Fibroblast of the aortic adventitia (primary cell): ENCODE results near the gene GP1BA. TPM values are rescaled to one million over a fixed set of nuclear protein-coding genes. Genes with fewer than 3 reads are reported as not detected.

Experiments
- DNase-seq: peaks from one replicate; pipeline ENCODE4 v3.0.0-alpha.2; 2010; ENCODE audit warnings: low read depth
- H3K4me3 ChIP-seq: 2 replicates; pipeline ENCODE4 v1.5.1; 2011; ENCODE audit warnings: low read depth, mild to moderate bottlenecking, control low read depth, low read length, moderate library complexity
- CTCF ChIP-seq: IDR thresholded peaks from 2 replicates; pipeline ENCODE4 v1.5.1; 2011; ENCODE audit warnings: mild to moderate bottlenecking, low read length, control low read depth, inconsistent platforms; ENCODE audit not compliant: insufficient read depth
- total RNA-seq: library from RNA; depleted of rRNA; stranded (reverse); fragments of >200 nt; gene quantifications from 2 replicates; pipeline ENCODE4 v1.2.3, GENCODE V29; 2012; ENCODE audit warnings: low replicate concordance

Gene GP1BA
- total RNA-seq, 1 donor: not detected

GRCh38 chr17:4897785-4898184 lies 34.3 kb upstream of the GP1BA start:
- DNase-seq: no peak
- no peak overlapping the region for H3K4me3 ChIP-seq
- TF ChIP-seq CTCF: no peak

GRCh38 chr17:4898351-4898750 lies 33.7 kb upstream of the GP1BA start:
- no peak overlapping the region for H3K4me3 ChIP-seq
- no peak for TF ChIP-seq CTCF
- DNase-seq: no peak

GRCh38 chr17:4898927-4899326 lies 33.1 kb upstream of the GP1BA start:
- H3K4me3 ChIP-seq: peak overlapping the region; percentile 63
- TF ChIP-seq CTCF: no peak

GRCh38 chr17:4899341-4900230 lies 32.5 kb upstream of the GP1BA start, which contains the start of gene C17orf107:
Gene C17orf107, plus strand, starts transcription at chr17:4899536. Its CDS starts 227 bp downstream, at chr17:4899763.
- H3K4me3 ChIP-seq: peak within 1 kb of the TSS; percentile 63
- DNase-seq: peak; percentile 68
- no peak for TF ChIP-seq CTCF

More at GRCh38 chr17:4898927-4899326, 33.1 kb upstream of the GP1BA start:
- no peak for DNase-seq

- H3K4me3 ChIP-seq: no peak overlapping the region
- DNase-seq: no peak
- TF ChIP-seq CTCF: no peak
Measured at GRCh38 chr17:4900231-4901107, 31.6 kb upstream of the GP1BA start.

- no peak for TF ChIP-seq CTCF
- no peak for DNase-seq
Measured at GRCh38 chr17:4901108-4901647, 30.9 kb upstream of the GP1BA start.

More at GRCh38 chr17:4901108-4901647, 30.9 kb upstream of the GP1BA start:
- H3K4me3 ChIP-seq: no peak overlapping the region
